Hematopoietic multipotent progenitor cell treated with erythropoietin and hydrocortisone succinate and interleukin-3 and kit ligand, for 4 days (in vitro differentiated cells): ENCODE measurements around the gene PRM1.

Experiments
- DNase-seq: peaks from one replicate; pipeline ENCODE4 v3.0.0-alpha.2; 2015

The PRM1 gene

DNA sequence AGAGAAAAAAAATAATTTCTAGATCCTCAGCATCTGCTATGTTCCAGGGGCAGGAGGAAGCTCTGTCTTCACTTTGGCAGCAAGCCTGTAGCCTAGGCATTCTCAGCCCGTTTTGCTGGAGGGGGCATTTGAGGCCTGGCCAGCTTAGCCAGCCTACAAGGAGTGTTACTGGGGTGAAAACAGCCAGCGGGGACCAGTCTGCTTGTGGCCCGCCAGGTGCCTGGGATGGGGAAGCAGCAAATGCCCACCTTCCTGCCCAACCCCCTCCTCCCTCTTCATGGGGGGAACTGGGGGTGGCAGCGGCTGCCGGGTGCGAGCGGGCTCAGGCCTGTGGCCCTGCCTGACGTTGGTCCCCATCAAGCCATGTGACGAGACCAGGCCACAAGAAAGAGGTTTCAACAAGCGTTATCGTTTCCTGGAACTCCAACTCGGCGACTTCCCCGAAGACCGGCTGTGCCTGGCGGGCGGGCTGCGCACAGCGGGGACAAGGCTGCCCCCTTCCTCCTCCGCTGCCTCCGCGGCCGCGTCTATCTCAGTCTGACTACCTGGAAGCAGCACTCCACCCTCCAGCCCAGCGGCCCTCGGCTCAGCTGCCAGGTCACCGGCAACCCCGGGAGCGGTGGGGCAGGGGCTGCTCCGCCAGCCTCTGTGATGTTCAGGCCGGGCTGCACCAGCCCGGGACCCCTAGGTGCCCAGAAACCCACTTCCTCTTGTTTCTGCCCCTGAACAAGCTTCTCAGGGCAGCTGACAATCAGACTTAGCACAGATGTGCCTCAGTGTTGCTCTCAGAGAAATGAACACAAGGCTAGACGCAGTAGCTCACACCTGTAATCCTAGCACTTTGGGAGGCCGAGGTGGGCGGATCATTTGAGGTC is 48.0 kb downstream of the PRM1 start:
- peak; percentile 97 for DNase-seq

DNA sequence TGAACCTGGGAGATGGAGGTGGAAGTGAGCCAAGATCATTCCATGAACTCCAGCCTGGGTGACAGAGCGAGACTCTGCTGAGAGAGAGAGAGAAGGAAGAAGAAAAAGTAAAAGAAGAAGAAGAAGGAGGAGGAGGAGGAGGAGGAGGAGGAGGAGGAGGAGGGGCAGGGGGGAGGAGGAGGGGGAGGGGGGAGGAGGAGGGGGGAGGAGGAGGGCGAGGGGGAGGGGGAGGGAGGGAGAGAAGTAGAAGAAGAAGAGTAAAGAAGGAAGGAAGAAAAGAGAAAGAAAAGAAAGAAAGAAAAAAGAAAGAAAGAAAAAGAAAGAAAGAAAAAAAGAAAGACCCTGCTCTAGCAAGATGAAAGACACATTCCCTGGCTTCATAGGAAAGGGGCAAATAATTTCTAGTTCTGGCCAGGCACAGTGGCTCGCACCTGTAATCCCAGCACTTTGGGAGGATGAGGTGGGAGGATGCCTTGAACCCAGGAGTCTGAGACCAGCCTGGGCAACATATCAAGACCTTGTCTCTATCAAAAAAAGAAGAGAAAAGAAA is 48.8 kb downstream of the PRM1 start:
- DNase-seq, result no peak

GRCh38 chr16:11231367-11231970 is 49.7 kb downstream of the PRM1 start:
- DNase-seq, result no peak
